Measurements from ENCODE around the gene HOPX. TPM values are rescaled to one million over a fixed set of nuclear protein-coding genes. Genes with fewer than 3 reads are reported as not detected.

The HOPX gene
- total RNA-seq, 1 experiment from 2014 or later: not detected

DNA sequence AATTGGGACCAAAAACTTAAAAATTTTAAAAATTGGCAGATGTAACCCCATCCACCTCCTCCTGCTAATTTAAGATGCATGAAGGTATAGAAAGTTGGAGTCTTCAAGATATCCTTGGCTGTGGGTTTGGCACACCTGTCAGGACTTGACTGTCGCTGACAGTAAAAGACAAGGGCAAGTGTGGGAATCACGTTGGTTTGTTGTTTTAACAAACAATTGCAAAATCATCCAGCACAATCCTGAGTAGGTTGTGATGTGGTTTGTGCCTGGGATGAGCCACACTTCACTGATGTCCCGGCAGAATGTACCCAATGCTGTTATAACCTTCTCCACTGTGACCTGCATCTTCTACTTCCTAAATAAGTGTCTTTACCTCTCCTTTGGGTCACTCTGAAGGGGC, 24.0 kb downstream of the HOPX start:
- Histone ChIP-seq H2BK120ac (ENCODE audit: low read depth, low read length, poor library complexity, severe bottlenecking) (no peak overlapping the region), H2AK5ac (ENCODE audit: insufficient read length, low read length) (no peak overlapping the region), H3K23ac (ENCODE audit: insufficient read length, low read depth, low read length) (no peak overlapping the region), H3K23me2 (ENCODE audit: insufficient read length, low read depth, low read length, poor library complexity, severe bottlenecking) (peaks cover 7% of the 10 kb centered on the region), H3K79me2 (ENCODE audit: insufficient read depth, low read length) (no peaks in the 10 kb centered on the region), H2BK12ac (ENCODE audit: insufficient read length, low read depth, low read length) (no peak overlapping the region), H2BK20ac (ENCODE audit: low read depth, low read length, poor library complexity, severe bottlenecking) (no peak overlapping the region), H2BK5ac (ENCODE audit: insufficient read length, low read length) (no peak overlapping the region), H3K9ac (ENCODE audit: extremely low read depth, insufficient read length, low read length) (no peak overlapping the region), H2AFZ (ENCODE audit: low read length) (no peak overlapping the region), H2BK15ac (ENCODE audit: low read depth, low read length) (no peak overlapping the region), H3K56ac (ENCODE audit: insufficient read length, low read depth, low read length) (no peak overlapping the region), H3K9me3 (ENCODE audit: control insufficient read depth, low read depth, low read length) (no peaks in the 10 kb centered on the region), H3K4me2 (ENCODE audit: insufficient read depth, insufficient read length, low read length) (no peak overlapping the region), H3K4ac (ENCODE audit: low read depth, low read length) (no peak overlapping the region), H3T11ph (ENCODE audit: low read length) (no peak overlapping the region), H3K14ac (ENCODE audit: insufficient read depth, low read length) (no peak overlapping the region), H3K79me1 (ENCODE audit: insufficient read depth, low read depth, low read length, poor library complexity, severe bottlenecking) (no peaks in the 10 kb centered on the region), H3K27ac (ENCODE audit: insufficient read length, low read depth, low read length) (no peak overlapping the region), H4K91ac (ENCODE audit: insufficient read length, low read depth, low read length) (no peak overlapping the region), H3K27me3 (ENCODE audit: insufficient read depth, low read length) (peaks cover 50% of the 10 kb centered on the region), H3K18ac (ENCODE audit: insufficient read length, low read depth, low read length) (no peak overlapping the region), H4K20me1 (ENCODE audit: control insufficient read depth, insufficient read depth, insufficient read length) (no peaks in the 10 kb centered on the region), H3K4me1 (ENCODE audit: insufficient read depth, low read length) (no peaks in the 10 kb centered on the region; the same call in 1 of the 2 replicates), H4K5ac (ENCODE audit: insufficient read length, low read depth, low read length) (no peak overlapping the region), H4K8ac (replicated peaks; ENCODE audit: insufficient read length, low read depth, low read length) (no peak overlapping the region)
- H3K4me3 Mint-ChIP-seq: no peak overlapping the region; a peak in 2 of 5 replicates
- peaks cover 21 to 23% of the 10 kb centered on the region in 2 experiments for H3K4me1 Mint-ChIP-seq
- DNase-seq: no peak
- peaks cover 0 to 2% of the 10 kb centered on the region in 2 experiments; a peak in 1 of 5 replicates for H3K9me3 Mint-ChIP-seq
- no peak overlapping the region for H3K27ac Mint-ChIP-seq
- TF ChIP-seq, protein P1, sequence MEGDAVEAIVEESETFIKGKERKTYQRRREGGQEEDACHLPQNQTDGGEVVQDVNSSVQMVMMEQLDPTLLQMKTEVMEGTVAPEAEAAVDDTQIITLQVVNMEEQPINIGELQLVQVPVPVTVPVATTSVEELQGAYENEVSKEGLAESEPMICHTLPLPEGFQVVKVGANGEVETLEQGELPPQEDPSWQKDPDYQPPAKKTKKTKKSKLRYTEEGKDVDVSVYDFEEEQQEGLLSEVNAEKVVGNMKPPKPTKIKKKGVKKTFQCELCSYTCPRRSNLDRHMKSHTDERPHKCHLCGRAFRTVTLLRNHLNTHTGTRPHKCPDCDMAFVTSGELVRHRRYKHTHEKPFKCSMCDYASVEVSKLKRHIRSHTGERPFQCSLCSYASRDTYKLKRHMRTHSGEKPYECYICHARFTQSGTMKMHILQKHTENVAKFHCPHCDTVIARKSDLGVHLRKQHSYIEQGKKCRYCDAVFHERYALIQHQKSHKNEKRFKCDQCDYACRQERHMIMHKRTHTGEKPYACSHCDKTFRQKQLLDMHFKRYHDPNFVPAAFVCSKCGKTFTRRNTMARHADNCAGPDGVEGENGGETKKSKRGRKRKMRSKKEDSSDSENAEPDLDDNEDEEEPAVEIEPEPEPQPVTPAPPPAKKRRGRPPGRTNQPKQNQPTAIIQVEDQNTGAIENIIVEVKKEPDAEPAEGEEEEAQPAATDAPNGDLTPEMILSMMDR (conservative IDR thresholded peaks at IDR 0.05): no peak
- peaks cover 0 to 2% (median 1%) of the 10 kb centered on the region in 3 experiments; a peak in 3 of 7 replicates for H3K36me3 Mint-ChIP-seq (ENCODE audit: insufficient read depth in 1 of 3, low read depth in 3 of 3)
- peaks cover 94% of the 10 kb centered on the region for H3K27me3 Mint-ChIP-seq (ENCODE audit: low read depth)
- no CpG with 5 or more reads among the region's 3 CpGs for WGBS (ENCODE audit: extremely low coverage, insufficient read length, low lambda C conversion rate)
